K562 (cell line): ENCODE measurements around the gene PCBP2. TPM values are rescaled to one million over a fixed set of nuclear protein-coding genes. Genes with fewer than 3 reads are reported as not detected.

Experiments used
- ATAC-seq: fragments of 200-7000 bp; cut with Tn5 transposase; 3 replicates; pipeline ENCODE4 v1.9.1; 2020; ENCODE audit warnings: moderate library complexity
- BruUV-seq: library from RNA; stranded (reverse); fragments of 400-500 nt; replicated peaks from 2 replicates; lab custom pipeline; 2021; lab: Mats Ljungman, UMichigan
- CTCF ChIA-PET: fragments of 300-600 bp; formaldehyde crosslinking; extraction: SDS; loops from one replicate; lab custom pipeline; 2021; ENCODE audit warnings: low intra/inter-chr PET ratio; lab: Yijun Ruan, JAX
- POLR2A ChIA-PET: fragments of 300-600, 350-650 bp; sonication (Branson Sonifier 250); formaldehyde crosslinking; extraction: SDS; loops from one replicate; lab custom pipeline; 2021; ENCODE audit warnings: antibody characterized with exemption, inconsistent platforms; lab: Yijun Ruan, JAX
- DNase-seq, 4 experiments: peaks; one replicate each; pipeline versions ENCODE4 v3.0.0 to v3.0.0-alpha.2; 2011 to 2018; ENCODE audit warnings: low spot score in 3 of 4, mixed read lengths in 3 of 4; ENCODE audit errors: extremely low read depth in 1 of 4
- FAIRE-seq: peaks from 2 replicates; lab custom pipeline; 2011; peaks lifted over from hg19 to GRCh38; lab: Jason Lieb, UNC
- H2AFZ ChIP-seq: 2 replicates; pipeline ENCODE4 v1.6.0; 2011; ENCODE audit warnings: low read depth, low read length, control low read depth, inconsistent platforms
- H3K27ac ChIP-seq: fragments of 200-600 bp; 3 replicates; pipeline ENCODE4 v1.8.0; 2011; ENCODE audit warnings: low read depth, mild to moderate bottlenecking, control low read depth, inconsistent platforms, low read length, moderate library complexity, mixed read lengths; ENCODE audit errors: extremely low read depth
- H3K27me3 ChIP-seq, 2 experiments: fragments of 300-600 bp in 1 of 2; 2 replicates in 1 of 2; 3 replicates in 1 of 2; pipeline versions ENCODE4 v1.6.0 to v1.8.0; 2011; ENCODE audit warnings: inconsistent platforms in 2 of 2, low read length in 2 of 2, mild to moderate bottlenecking in 1 of 2, mixed read lengths in 1 of 2, moderate library complexity in 1 of 2; ENCODE audit not compliant: control insufficient read depth in 2 of 2, insufficient read depth in 2 of 2
- H3K36me3 ChIP-seq: fragments of 300-600 bp; 3 replicates; pipeline ENCODE4 v1.8.0; 2011; ENCODE audit warnings: mild to moderate bottlenecking, low read length, inconsistent platforms; ENCODE audit not compliant: control insufficient read depth, insufficient read depth
- H3K4me1 ChIP-seq, 2 experiments: fragments of 200-600 bp in 1 of 2; replicated peaks in 1 of 2; 2 replicates in 1 of 2; 3 replicates in 1 of 2; pipeline versions ENCODE4 v1.5.1 to v1.8.0; 2011; ENCODE audit warnings: inconsistent platforms in 2 of 2, low read length in 2 of 2, mild to moderate bottlenecking in 1 of 2, mixed read lengths in 1 of 2, moderate library complexity in 1 of 2; ENCODE audit not compliant: control insufficient read depth in 2 of 2, insufficient read depth in 2 of 2
- H3K4me2 ChIP-seq: 2 replicates; pipeline ENCODE4 v1.6.1; 2011; ENCODE audit warnings: low read length, control low read depth, inconsistent platforms, mixed read lengths; ENCODE audit not compliant: insufficient read depth
- H3K4me3 ChIP-seq: fragments of 200-600 bp; sonication (generic), shearing (Covaris generic); 2 replicates; pipeline ENCODE4 v1.5.1; 2016; ENCODE audit warnings: control low read depth, inconsistent platforms
- H3K79me2 ChIP-seq: fragments of 200-600 bp; 3 replicates; pipeline ENCODE4 v1.8.0; 2011; ENCODE audit warnings: low read length, inconsistent platforms; ENCODE audit not compliant: control insufficient read depth, insufficient read depth
- H3K9ac ChIP-seq, 2 experiments: 2 replicates each; pipeline versions ENCODE4 v1.6.0 to v1.6.1; 2011; ENCODE audit warnings: low read depth in 2 of 2, low read length in 2 of 2, control low read depth in 1 of 2, inconsistent platforms in 1 of 2, mild to moderate bottlenecking in 1 of 2, mixed read lengths in 1 of 2; ENCODE audit not compliant: insufficient read depth in 1 of 2
- H3K9me1 ChIP-seq: one replicate; pipeline ENCODE4 v1.6.0; 2011; ENCODE audit warnings: inconsistent platforms, mild to moderate bottlenecking, low read length, moderate library complexity; ENCODE audit not compliant: control insufficient read depth, insufficient read depth
- H3K9me3 ChIP-seq: replicated peaks from 2 replicates; pipeline ENCODE4 v1.5.1; 2011; ENCODE audit warnings: low read depth, low read length, inconsistent platforms; ENCODE audit not compliant: control insufficient read depth, insufficient read depth
- H4K20me1 ChIP-seq: replicated peaks from 2 replicates; pipeline ENCODE4 v1.6.1; 2011; ENCODE audit warnings: low read length, inconsistent platforms, mixed read lengths; ENCODE audit not compliant: control insufficient read depth, insufficient read depth
- ARID2 ChIP-seq: fragments of 450-650 bp; IDR thresholded peaks from 2 replicates; pipeline ENCODE4 v1.6.1; 2017; ENCODE audit warnings: antibody characterized with exemption, mild to moderate bottlenecking
- CEBPG ChIP-seq, 3 experiments: fragments of 200-800 bp in 1 of 3; sonication (Bioruptor generic) in 1 of 3; sonication (generic) in 1 of 3; formaldehyde crosslinking in 1 of 3; IDR thresholded peaks in 2 of 3; conservative IDR thresholded peaks in 1 of 3; 2 replicates each; pipeline versions ENCODE4 v1.6.1 to v1.8.0; 2016 to 2022; ENCODE audit warnings: missing compliant biosample characterization in 2 of 3, missing genetic modification characterization in 2 of 3, mild to moderate bottlenecking in 1 of 3, missing genetic modification reagents in 1 of 3
- ETV1 ChIP-seq: fragments of 450-650 bp; conservative IDR thresholded peaks from 2 replicates; pipeline ENCODE4 v1.6.1; 2016; ENCODE audit warnings: missing genetic modification characterization, control low read depth, low read depth, missing compliant biosample characterization
- ETV6 ChIP-seq, 3 experiments: fragments of 150-350 bp in 1 of 3; sonication (generic) in 1 of 3; formaldehyde crosslinking in 1 of 3; IDR thresholded peaks; 2 replicates each; pipeline versions ENCODE4 v1.6.1 to v1.8.0; 2014 to 2022; ENCODE audit warnings: borderline replicate concordance in 2 of 3, low read depth in 2 of 3, antibody characterized with exemption in 1 of 3, low read length in 1 of 3, mild to moderate bottlenecking in 1 of 3, missing genetic modification reagents in 1 of 3
- FOXK1 ChIP-seq: sonication (generic); formaldehyde crosslinking; IDR thresholded peaks from 2 replicates; pipeline ENCODE4 v1.8.0; 2022; ENCODE audit warnings: missing genetic modification reagents, mild to moderate bottlenecking, borderline replicate concordance
- GABPB1 ChIP-seq: sonication (generic); formaldehyde crosslinking; IDR thresholded peaks from 2 replicates; pipeline ENCODE4 v1.8.0; 2022; ENCODE audit warnings: mild to moderate bottlenecking, missing genetic modification reagents
- HNRNPL ChIP-seq: fragments of 200-400 bp; formaldehyde crosslinking; IDR thresholded peaks from 2 replicates; pipeline ENCODE4 v1.6.1; 2017; ENCODE audit warnings: low read depth, mild to moderate bottlenecking, low read length
- HNRNPUL1 ChIP-seq: fragments of 200-400 bp; formaldehyde crosslinking; IDR thresholded peaks from 2 replicates; pipeline ENCODE4 v1.6.1; 2017; ENCODE audit warnings: low read length
- MXI1 ChIP-seq: IDR thresholded peaks from 2 replicates; pipeline ENCODE4 v1.6.1; 2011; ENCODE audit warnings: low read depth, mild to moderate bottlenecking, improper control_type of control experiment, low read length
- MYC ChIP-seq, 2 experiments: fragments of 250-450 bp in 1 of 2; sonication (Bioruptor Pico) in 1 of 2; IDR thresholded peaks; 2 replicates each; pipeline versions ENCODE4 v1.5.1 to v1.6.1; 2012 to 2021; ENCODE audit warnings: low read depth in 2 of 2, borderline replicate concordance in 1 of 2, improper control_type of control experiment in 1 of 2, low read length in 1 of 2, mild to moderate bottlenecking in 1 of 2, moderate library complexity in 1 of 2
- MYNN ChIP-seq, 2 experiments: sonication (generic); formaldehyde crosslinking in 1 of 2; IDR thresholded peaks; 2 replicates each; pipeline versions ENCODE4 v1.5.0 to v1.6.1; 2016 to 2020; ENCODE audit warnings: antibody characterized with exemption in 1 of 2, missing genetic modification reagents in 1 of 2
- NFXL1 ChIP-seq: fragments of 450-650 bp; formaldehyde crosslinking; IDR thresholded peaks from 2 replicates; pipeline ENCODE4 v1.4.0; 2021; ENCODE audit warnings: mild to moderate bottlenecking
- SNAPC5 ChIP-seq: fragments of 250-450 bp; sonication (Bioruptor Pico); IDR thresholded peaks from 2 replicates; pipeline ENCODE4 v1.8.0; 2021; ENCODE audit warnings: moderate library complexity, mild to moderate bottlenecking, inconsistent platforms
- TAF1 ChIP-seq: IDR thresholded peaks from 2 replicates; pipeline ENCODE4 v1.6.1; 2011; ENCODE audit warnings: mild to moderate bottlenecking, low read length, moderate library complexity; ENCODE audit not compliant: insufficient read depth, control insufficient read depth, severe bottlenecking; ENCODE audit errors: extremely low read depth
- ZBTB12 ChIP-seq: fragments of 250-450 bp; sonication (Bioruptor Pico); IDR thresholded peaks from 2 replicates; pipeline ENCODE4 v1.4.0; 2020
- ZNF263 ChIP-seq: sonication (generic); formaldehyde crosslinking; IDR thresholded peaks from 2 replicates; pipeline ENCODE4 v1.8.0; 2022; ENCODE audit warnings: mild to moderate bottlenecking, missing genetic modification reagents, borderline replicate concordance
- ZNF717 ChIP-seq: fragments of 250-450 bp; sonication (Bioruptor Pico); IDR thresholded peaks from 2 replicates; pipeline ENCODE4 v1.5.0; 2021
- WGBS: fragments of 100-300 bp; shearing (Covaris generic); methylation state at CpG from one replicate; pipeline ENCODE4 v1.1.6; 2016; ENCODE audit warnings: low coverage, mixed read lengths; ENCODE audit not compliant: insufficient coverage; ENCODE audit errors: missing lambda C conversion rate; 5-methylcytosine and 5-hydroxymethylcytosine counted together
- in situ Hi-C: fragments of 300-500 bp; cut with MboI; formaldehyde crosslinking; loops from 4 replicates; pipeline ENCODE4 v1.15.0; 2018; ENCODE audit warnings: inconsistent platforms, mixed read lengths
- intact Hi-C: fragments of 100-400 bp; cut with micrococcal nuclease; formaldehyde crosslinking; loops from 2 replicates; pipeline ENCODE4 v1.14.2; 2022
- polyA plus RNA-seq, 8 experiments: library from polyadenylated mRNA; depleted of rRNA in 4 of 8; stranded (reverse) in 5 of 8; unstranded in 3 of 8; fragments of >200 nt; fragmentation: Nextera tagmentation in 2 of 8; fragmentation: Illumina TruSeq in 1 of 8; extraction: Ambion mirVana in 2 of 8; extraction: Trizol in 1 of 8; gene quantifications; 2 replicates each; pipeline versions ENCODE4 v1.2.1 to v1.2.3, GENCODE V29; 2011 to 2014; ENCODE audit warnings: inconsistent platforms in 1 of 8, missing spikeins in 1 of 8
- total RNA-seq, 7 experiments: library from RNA; depleted of rRNA in 6 of 7; stranded (reverse); fragments of >200 nt in 6 of 7; fragmentation: Illumina TruSeq in 2 of 7; extraction: Trizol in 2 of 7; gene quantifications; 2 replicates each; pipeline versions ENCODE4 v1.2.1 to v1.2.3, GENCODE V29; 2011 to 2021; ENCODE audit warnings: low replicate concordance in 1 of 7

Gene PCBP2
- total and polyA plus RNA-seq, 9 of the 15 experiments (the other 6 are each of a cell fraction or from before 2014, with no cell fraction given): 137 to 831 (median 328) TPM

DNA sequence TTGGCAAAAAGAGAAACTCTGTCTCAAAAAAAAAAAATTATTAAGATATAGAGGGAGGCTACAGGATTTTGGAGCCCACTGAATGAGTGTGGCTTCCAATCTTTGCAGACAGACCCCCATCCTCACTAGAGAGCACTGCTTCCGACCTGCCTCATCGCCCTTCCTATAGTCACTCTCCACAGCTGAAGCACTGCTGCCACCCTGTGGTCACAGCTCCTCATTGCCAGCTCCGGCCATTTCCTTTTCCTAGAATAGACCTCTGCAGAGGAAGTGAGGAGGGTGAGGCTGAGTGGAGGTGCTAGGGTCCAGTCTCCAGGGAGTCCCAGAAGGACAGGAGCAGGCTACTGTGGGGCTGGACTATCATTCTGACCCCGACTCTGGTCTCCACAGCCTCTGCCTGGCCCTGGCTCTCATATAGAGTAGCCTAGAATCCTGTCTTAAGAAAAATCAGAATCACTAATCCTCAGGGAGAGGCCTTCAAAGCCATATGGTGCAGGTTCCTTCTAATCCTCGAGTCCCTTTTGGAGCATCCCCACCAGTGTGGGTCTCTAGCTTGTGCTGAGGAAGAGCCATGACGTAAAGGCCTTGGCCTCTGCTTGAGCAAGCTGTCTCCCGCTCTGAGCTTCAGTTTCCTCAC lies 56.8 kb downstream of the PCBP2 start (continued):
- TF ChIP-seq HNRNPUL1 (no peak), MYC (IDR thresholded peaks at IDR 0.05; ENCODE audit: low read depth, low read length) (peak; percentile 39; the same call in 1 of the 2 replicates), MYC (CRISPR knock-in tag; IDR thresholded peaks at IDR 0.05; ENCODE audit: borderline replicate concordance, low read depth) (no peak), ETV6 (IDR thresholded peaks at IDR 0.05; ENCODE audit: borderline replicate concordance in 1 of 2, low read depth in 2 of 2, low read length in 1 of 2) (peak in 1 of 2 experiments; percentile 26; a peak in 1 of 4 replicates), ETV6 (CRISPR knock-in tag; IDR thresholded peaks at IDR 0.05; ENCODE audit: borderline replicate concordance) (no peak), NFXL1 (CRISPR knock-in tag) (no peak), MYNN (IDR thresholded peaks at IDR 0.05) (no peak), MYNN (CRISPR knock-in tag; IDR thresholded peaks at IDR 0.05) (no peak), ETV1 (tag) (0 out of 2 replicates have a peak, but pooled peaks have one; percentile 28), GABPB1 (CRISPR knock-in tag) (0 out of 2 replicates have a peak, but pooled peaks have one; percentile 50)

DNA sequence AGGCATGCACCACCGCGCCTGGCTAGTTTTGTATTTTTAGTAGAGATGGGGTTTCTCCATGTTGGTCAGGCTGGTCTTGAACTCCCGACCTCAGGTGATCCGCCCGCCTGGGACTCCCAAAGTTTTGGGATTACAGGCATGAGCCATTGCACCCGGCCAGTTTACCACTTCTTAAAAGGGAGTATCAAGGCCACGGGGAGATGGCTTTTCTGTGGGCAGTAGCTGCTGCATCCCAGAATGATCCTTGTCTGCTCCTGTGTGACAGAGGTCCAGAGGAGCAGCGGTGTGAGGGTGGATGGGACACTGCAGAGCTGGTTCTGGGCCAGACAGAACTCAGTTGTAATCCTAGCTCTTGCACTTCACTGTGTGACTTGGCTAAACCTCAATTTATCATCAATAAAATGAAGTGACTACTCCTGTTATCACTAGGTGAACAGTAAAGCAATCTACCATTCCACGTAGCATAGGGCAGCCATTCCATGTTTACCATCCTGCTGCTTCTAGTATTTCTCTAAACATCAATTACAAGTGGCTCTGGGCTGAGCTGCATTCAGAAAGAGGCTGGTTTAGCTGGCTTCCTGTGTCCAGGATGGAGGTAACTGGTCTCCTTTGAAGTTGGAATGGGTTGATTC lies 58.4 kb downstream of the PCBP2 start:
- Histone ChIP-seq H3K79me2 (no peaks in the 10 kb centered on the region), H3K27me3 (no peaks in the 10 kb centered on the region; a peak in 1 of 5 replicates), H3K36me3 (peaks cover 58% of the 10 kb centered on the region), H3K4me3 (no peak overlapping the region), H4K20me1 (no peaks in the 10 kb centered on the region), H2AFZ (no peak overlapping the region), H3K4me2 (no peak overlapping the region), H3K9ac (no peak overlapping the region), H3K9me3 (no peaks in the 10 kb centered on the region), H3K4me1 (peaks cover 4% of the 10 kb centered on the region in 2 experiments; a peak in 4 of 5 replicates), H3K27ac (no peak overlapping the region), H3K9me1 (no peaks in the 10 kb centered on the region)
- intact Hi-C loops: no loop called here
- ChIA-PET CTCF (no interaction called here), POLR2A (interaction anchor here (0.6 to 1.7 kb wide), 5 partner anchors 9 to 463 kb away, joined by 3 to 11 read pairs (median 3); partner anchors contain the start of gene TARBP2)
- FAIRE-seq (no peak), ATAC-seq (no peak), DNase-seq (no peak)
- no TSS peak for BruUV-seq
- 73% methylated on average over 9 of the region's 9 CpGs for WGBS
- in situ Hi-C loops: no loop called here
- TF ChIP-seq CEBPG (CRISPR knock-in tag; IDR thresholded peaks at IDR 0.05): no peak
- no peak for TF ChIP-seq CEBPG (tag; conservative IDR thresholded peaks at IDR 0.05 in 1 of 2, IDR thresholded peaks at IDR 0.05 in 1 of 2)
- TF ChIP-seq ZNF263: no peak
- TF ChIP-seq FOXK1: no peak
- TF ChIP-seq ZBTB12 (CRISPR knock-in tag): no peak
- TF ChIP-seq ARID2: no peak
- no peak for TF ChIP-seq ZNF717 (CRISPR knock-in tag)
- no peak for TF ChIP-seq HNRNPL
- no peak for TF ChIP-seq MXI1
- TF ChIP-seq SNAPC5 (CRISPR knock-in tag): no peak
- no peak for TF ChIP-seq TAF1
